ENCODE results near the gene MAGI2. TPM values are rescaled to one million over a fixed set of nuclear protein-coding genes. Genes with fewer than 3 reads are reported as not detected.

MAGI2 gene
- total RNA-seq, 2 experiments from 2014 or later: 0.08 to 0.13 TPM

GRCh38 chr7:78389022-78389421 lies 1064.4 kb downstream of the MAGI2 start:
- DNase-seq: no peak
- Mint-ChIP-seq H3K4me3 (no peak overlapping the region), H3K9me3 (no peaks in the 10 kb centered on the region), H3K27me3 (no peaks in the 10 kb centered on the region), H3K27ac (no peak overlapping the region), H3K4me1 (no peaks in the 10 kb centered on the region), H3K36me3 (ENCODE audit: low read depth) (no peaks in the 10 kb centered on the region)
- POLR2A ChIA-PET: no interaction called here
- CTCF ChIA-PET: no interaction called here

GRCh38 chr7:78386520-78386919 lies 1066.9 kb downstream of the MAGI2 start:
- no peaks in the 10 kb centered on the region for H3K4me1 Mint-ChIP-seq
- H3K36me3 Mint-ChIP-seq (ENCODE audit: low read depth): no peaks in the 10 kb centered on the region
- H3K27me3 Mint-ChIP-seq: no peaks in the 10 kb centered on the region
- no peaks in the 10 kb centered on the region for H3K9me3 Mint-ChIP-seq
- no peak overlapping the region for H3K4me3 Mint-ChIP-seq
- no peak for DNase-seq
- no peak overlapping the region for H3K27ac Mint-ChIP-seq
- CTCF ChIA-PET: no interaction called here
- POLR2A ChIA-PET: no interaction called here

GRCh38 chr7:78383096-78383880 lies 1070.2 kb downstream of the MAGI2 start:
- CTCF ChIA-PET: no interaction called here
- Mint-ChIP-seq H3K4me1 (no peaks in the 10 kb centered on the region), H3K9me3 (no peaks in the 10 kb centered on the region), H3K27ac (no peak overlapping the region), H3K36me3 (ENCODE audit: low read depth) (no peaks in the 10 kb centered on the region), H3K4me3 (no peak overlapping the region), H3K27me3 (no peaks in the 10 kb centered on the region)
- no peak for DNase-seq
- POLR2A ChIA-PET: no interaction called here

- ChIA-PET POLR2A (no interaction called here), CTCF (no interaction called here)
- H3K36me3 Mint-ChIP-seq (ENCODE audit: low read depth): no peaks in the 10 kb centered on the region
- no peak for DNase-seq
- H3K4me1 Mint-ChIP-seq: no peaks in the 10 kb centered on the region
- H3K4me3 Mint-ChIP-seq: no peak overlapping the region
- H3K27ac Mint-ChIP-seq: no peak overlapping the region
- H3K9me3 Mint-ChIP-seq: no peaks in the 10 kb centered on the region
- H3K27me3 Mint-ChIP-seq: no peaks in the 10 kb centered on the region
These were observed 1074.3 kb downstream of the MAGI2 start for GRCh38 chr7:78379148-78379547.

GRCh38 chr7:78377532-78377931 lies 1075.9 kb downstream of the MAGI2 start:
- DNase-seq: no peak
- H3K27me3 Mint-ChIP-seq: no peaks in the 10 kb centered on the region
- no peaks in the 10 kb centered on the region for H3K9me3 Mint-ChIP-seq
- CTCF ChIA-PET: no interaction called here
- H3K27ac Mint-ChIP-seq: no peak overlapping the region
- H3K36me3 Mint-ChIP-seq (ENCODE audit: low read depth): no peaks in the 10 kb centered on the region
- POLR2A ChIA-PET: no interaction called here
- no peaks in the 10 kb centered on the region for H3K4me1 Mint-ChIP-seq
- H3K4me3 Mint-ChIP-seq: no peak overlapping the region

- Mint-ChIP-seq H3K27ac (no peak overlapping the region), H3K4me3 (no peak overlapping the region), H3K9me3 (no peaks in the 10 kb centered on the region), H3K27me3 (no peaks in the 10 kb centered on the region), H3K4me1 (no peaks in the 10 kb centered on the region), H3K36me3 (ENCODE audit: low read depth) (no peaks in the 10 kb centered on the region)
- CTCF ChIA-PET: no interaction called here
- DNase-seq: no peak
- POLR2A ChIA-PET: no interaction called here
These were observed 1082.5 kb downstream of the MAGI2 start for GRCh38 chr7:78370936-78371335.

- H3K4me3 Mint-ChIP-seq: no peak overlapping the region
- H3K9me3 Mint-ChIP-seq: no peaks in the 10 kb centered on the region
- H3K27me3 Mint-ChIP-seq: no peaks in the 10 kb centered on the region
- CTCF ChIA-PET: no interaction called here
- no peaks in the 10 kb centered on the region for H3K4me1 Mint-ChIP-seq
- H3K36me3 Mint-ChIP-seq (ENCODE audit: low read depth): no peaks in the 10 kb centered on the region
- no peak for DNase-seq
- POLR2A ChIA-PET: no interaction called here
- no peak overlapping the region for H3K27ac Mint-ChIP-seq
These were observed 1084.7 kb downstream of the MAGI2 start for GRCh38 chr7:78368771-78369170.

- ChIA-PET CTCF (no interaction called here), POLR2A (no interaction called here)
- Mint-ChIP-seq H3K36me3 (ENCODE audit: low read depth) (no peaks in the 10 kb centered on the region), H3K27me3 (no peaks in the 10 kb centered on the region), H3K4me3 (no peak overlapping the region), H3K27ac (no peak overlapping the region), H3K9me3 (no peaks in the 10 kb centered on the region), H3K4me1 (no peaks in the 10 kb centered on the region)
- no peak for DNase-seq
These were observed 1086.1 kb downstream of the MAGI2 start for GRCh38 chr7:78367280-78367773.

GRCh38 chr7:78363866-78364265 lies 1089.6 kb downstream of the MAGI2 start:
- no peak overlapping the region for H3K27ac Mint-ChIP-seq
- H3K4me3 Mint-ChIP-seq: no peak overlapping the region
- ChIA-PET POLR2A (no interaction called here), CTCF (no interaction called here)
- H3K36me3 Mint-ChIP-seq (ENCODE audit: low read depth): no peaks in the 10 kb centered on the region
- H3K27me3 Mint-ChIP-seq: no peaks in the 10 kb centered on the region
- DNase-seq: no peak
- no peaks in the 10 kb centered on the region for H3K4me1 Mint-ChIP-seq
- no peaks in the 10 kb centered on the region for H3K9me3 Mint-ChIP-seq

GRCh38 chr7:78359836-78360235 lies 1093.6 kb downstream of the MAGI2 start:
- H3K27ac Mint-ChIP-seq: no peak overlapping the region
- ChIA-PET CTCF (no interaction called here), POLR2A (no interaction called here)
- H3K4me3 Mint-ChIP-seq: no peak overlapping the region
- no peaks in the 10 kb centered on the region for H3K9me3 Mint-ChIP-seq
- H3K4me1 Mint-ChIP-seq: no peaks in the 10 kb centered on the region
- DNase-seq: no peak
- H3K27me3 Mint-ChIP-seq: no peaks in the 10 kb centered on the region
- H3K36me3 Mint-ChIP-seq (ENCODE audit: low read depth): no peaks in the 10 kb centered on the region

- H3K27me3 Mint-ChIP-seq: no peaks in the 10 kb centered on the region
- H3K4me3 Mint-ChIP-seq: no peak overlapping the region
- POLR2A ChIA-PET: no interaction called here
- no peak overlapping the region for H3K27ac Mint-ChIP-seq
- no peaks in the 10 kb centered on the region for H3K9me3 Mint-ChIP-seq
- H3K36me3 Mint-ChIP-seq (ENCODE audit: low read depth): no peaks in the 10 kb centered on the region
- H3K4me1 Mint-ChIP-seq: no peaks in the 10 kb centered on the region
- DNase-seq: no peak
- CTCF ChIA-PET: interaction anchor here (0.6 kb wide), 1 partner anchor 202 kb away, joined by 3 read pairs; no protein-coding TSS in a partner anchor
These were observed 1095.8 kb downstream of the MAGI2 start for GRCh38 chr7:78357709-78358108.

- Mint-ChIP-seq H3K4me1 (no peaks in the 10 kb centered on the region), H3K27me3 (no peaks in the 10 kb centered on the region), H3K36me3 (ENCODE audit: low read depth) (no peaks in the 10 kb centered on the region), H3K9me3 (no peaks in the 10 kb centered on the region), H3K4me3 (no peak overlapping the region), H3K27ac (no peak overlapping the region)
- CTCF ChIA-PET: no interaction called here
- POLR2A ChIA-PET: no interaction called here
- DNase-seq: no peak
These were observed 1097.6 kb downstream of the MAGI2 start for GRCh38 chr7:78355834-78356233.

GRCh38 chr7:78350926-78351325 lies 1102.5 kb downstream of the MAGI2 start:
- H3K27ac Mint-ChIP-seq: no peak overlapping the region
- no peak overlapping the region for H3K4me3 Mint-ChIP-seq
- no peaks in the 10 kb centered on the region for H3K9me3 Mint-ChIP-seq
- no peaks in the 10 kb centered on the region for H3K27me3 Mint-ChIP-seq
- CTCF ChIA-PET: no interaction called here
- H3K4me1 Mint-ChIP-seq: no peaks in the 10 kb centered on the region
- no peak for DNase-seq
- no peaks in the 10 kb centered on the region for H3K36me3 Mint-ChIP-seq (ENCODE audit: low read depth)
- POLR2A ChIA-PET: no interaction called here

GRCh38 chr7:78350391-78350790 lies 1103.1 kb downstream of the MAGI2 start:
- CTCF ChIA-PET: no interaction called here
- no peaks in the 10 kb centered on the region for H3K27me3 Mint-ChIP-seq
- H3K27ac Mint-ChIP-seq: no peak overlapping the region
- no peaks in the 10 kb centered on the region for H3K36me3 Mint-ChIP-seq (ENCODE audit: low read depth)
- H3K9me3 Mint-ChIP-seq: no peaks in the 10 kb centered on the region
- H3K4me3 Mint-ChIP-seq: no peak overlapping the region
- H3K4me1 Mint-ChIP-seq: no peaks in the 10 kb centered on the region
- POLR2A ChIA-PET: no interaction called here
- DNase-seq: no peak

All from activated CD4-positive, alpha-beta memory T cell treated with anti-CD3 and anti-CD28 coated beads, Interleukin-2, amount 10 ng/mL, durations not matched to agents 7 days and 5 days (primary cell).